Stimulated activated naive CD4-positive, alpha-beta T cell treated with Interleukin-2 at 50 U/mL for 16 hours (primary cell): ENCODE measurements around the gene SRGAP3.

Source experiments
- DNase-seq: peaks from one replicate; lab custom pipeline; 2025; lab: John Stamatoyannopoulos, UW

The SRGAP3 gene

DNA sequence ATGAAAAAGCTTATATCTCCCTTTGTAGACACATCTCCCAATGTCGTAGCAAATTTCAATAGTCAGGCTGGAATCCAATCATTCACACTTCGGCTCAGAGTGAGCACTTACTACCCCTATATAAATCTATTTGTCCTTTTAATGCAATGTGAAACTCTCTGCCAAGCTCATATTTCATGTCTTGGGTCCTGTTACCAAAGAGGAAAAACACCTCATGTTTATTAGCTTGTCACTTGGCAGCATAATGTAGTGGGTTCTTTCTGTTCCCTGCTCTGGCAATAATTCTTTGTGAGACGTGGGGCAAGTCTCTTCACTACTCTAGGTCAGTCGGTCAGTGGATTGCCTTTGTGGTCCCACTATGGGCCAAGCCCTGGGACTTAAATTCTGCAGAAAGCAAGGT, 107.1 kb downstream of the SRGAP3 start:
- DNase-seq: no peak

DNA sequence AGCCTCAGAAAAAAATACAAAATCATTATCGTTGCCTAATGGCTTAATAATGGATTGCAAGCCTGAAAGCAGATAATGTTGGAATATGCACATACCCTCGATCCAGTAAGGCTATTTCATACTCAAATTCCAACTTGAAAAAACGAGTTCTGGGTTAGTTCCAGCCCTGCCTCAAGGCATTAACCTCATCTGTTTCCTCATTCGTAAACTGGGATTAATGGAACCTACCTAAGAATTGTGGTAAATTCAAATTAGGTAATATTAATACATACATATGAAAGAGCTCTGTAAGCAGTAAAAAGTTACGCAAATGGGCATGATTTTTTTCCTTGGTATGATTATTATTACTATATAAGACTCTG, 107.5 kb downstream of the SRGAP3 start:
- no peak for DNase-seq

DNA sequence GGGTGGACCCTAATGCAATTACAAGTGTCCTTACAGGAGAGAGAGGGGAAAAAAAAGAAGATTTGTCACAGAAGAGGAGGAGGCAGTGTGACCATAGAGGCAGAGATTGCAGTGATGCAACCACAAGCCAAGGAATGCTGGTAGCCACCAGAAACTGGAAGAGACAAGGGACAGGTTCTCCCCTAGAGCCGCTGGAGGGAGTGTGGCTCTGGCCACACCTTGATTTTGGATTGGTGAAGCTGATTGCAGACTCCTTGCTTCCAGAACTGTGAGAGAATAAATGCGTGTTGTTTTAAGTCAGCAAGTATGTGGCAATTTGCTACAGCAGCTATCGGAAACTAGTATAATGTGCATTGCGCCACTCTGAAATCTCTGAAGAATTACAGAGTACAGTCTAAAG, 110.1 kb downstream of the SRGAP3 start:
- DNase-seq: no peak

DNA sequence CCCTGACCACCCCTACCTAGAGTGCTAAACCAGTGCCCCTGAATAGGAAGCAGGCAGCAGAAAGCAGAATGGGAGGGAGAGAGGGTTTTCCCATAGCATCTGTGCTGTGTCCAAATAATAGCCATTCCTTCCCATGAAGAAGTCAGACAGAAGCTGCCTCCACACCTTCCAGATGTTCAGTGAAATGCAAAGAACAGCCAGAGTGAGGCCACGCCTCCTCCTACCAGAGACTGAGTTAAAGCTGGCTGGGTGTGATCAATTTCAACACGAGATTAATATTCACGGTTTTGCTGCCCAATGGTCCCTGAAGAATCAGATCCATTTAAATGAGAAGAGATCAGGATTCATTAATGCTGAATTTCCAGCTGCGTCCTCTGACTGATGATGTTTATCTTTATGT, 111.8 kb downstream of the SRGAP3 start:
- DNase-seq: no peak

DNA sequence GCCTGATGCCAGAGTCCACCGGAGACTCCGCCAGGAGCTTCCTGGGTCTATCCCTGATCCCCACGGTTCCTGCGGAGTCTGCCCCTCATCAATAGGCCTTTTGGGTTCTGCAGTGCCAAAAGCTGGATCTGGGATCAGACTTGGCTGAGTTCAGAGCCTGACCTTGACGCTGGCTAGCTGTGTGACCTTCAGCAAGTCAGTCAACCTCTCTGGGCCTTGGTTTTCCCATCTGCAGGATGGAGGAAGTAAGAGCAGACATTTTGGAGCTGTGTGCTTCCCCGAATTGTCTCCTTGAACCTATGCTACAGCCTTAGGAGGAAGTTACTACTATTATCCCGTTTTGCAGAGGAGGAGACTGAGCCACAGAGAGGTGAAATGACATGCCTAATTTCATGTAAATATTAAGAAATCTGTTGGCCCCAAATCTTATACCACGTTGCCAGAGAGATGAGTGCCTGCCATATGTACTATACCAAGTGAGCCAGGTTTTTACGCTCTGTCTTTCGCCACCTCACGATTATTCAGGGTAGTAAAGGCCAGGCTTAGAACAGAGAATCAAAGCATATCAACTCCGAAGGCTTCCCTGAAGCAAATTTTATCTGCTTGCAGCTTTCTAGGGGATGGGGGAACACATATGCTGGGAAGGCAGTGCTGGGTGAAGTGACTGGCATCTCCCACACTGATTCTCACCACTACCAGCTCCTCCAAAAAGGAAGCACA, 112.5 kb downstream of the SRGAP3 start:
- DNase-seq: no peak

DNA sequence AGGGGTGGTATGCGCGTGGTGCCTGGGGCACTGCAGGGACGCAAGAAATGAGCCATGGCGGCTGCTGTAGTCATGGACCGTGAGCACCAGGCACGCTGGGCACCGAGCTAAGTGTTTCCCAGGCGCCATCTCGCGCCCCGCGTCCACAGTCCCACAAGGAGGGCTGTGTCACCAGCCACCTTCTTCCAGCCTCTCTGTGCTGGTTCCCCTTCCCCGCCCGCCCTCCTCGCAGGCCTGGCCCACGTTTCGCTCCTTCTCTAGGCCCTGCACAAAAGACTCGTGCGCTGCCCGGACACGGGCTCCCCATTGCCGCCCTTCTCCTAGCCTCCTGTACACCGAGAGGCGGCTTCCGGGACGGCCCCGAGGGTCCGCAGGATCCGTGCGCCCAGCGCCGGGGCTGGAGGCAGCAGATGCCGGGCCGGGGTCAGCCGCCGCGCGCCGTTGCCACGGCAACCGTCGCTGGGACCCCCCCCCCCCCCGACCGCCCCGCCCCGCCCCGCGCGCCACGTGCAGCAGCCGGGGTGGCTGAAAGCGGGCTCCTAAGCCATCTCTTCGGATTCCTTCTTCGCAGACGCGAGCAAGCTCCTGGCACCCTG, 113.4 kb downstream of the SRGAP3 start:
- DNase-seq: no peak

DNA sequence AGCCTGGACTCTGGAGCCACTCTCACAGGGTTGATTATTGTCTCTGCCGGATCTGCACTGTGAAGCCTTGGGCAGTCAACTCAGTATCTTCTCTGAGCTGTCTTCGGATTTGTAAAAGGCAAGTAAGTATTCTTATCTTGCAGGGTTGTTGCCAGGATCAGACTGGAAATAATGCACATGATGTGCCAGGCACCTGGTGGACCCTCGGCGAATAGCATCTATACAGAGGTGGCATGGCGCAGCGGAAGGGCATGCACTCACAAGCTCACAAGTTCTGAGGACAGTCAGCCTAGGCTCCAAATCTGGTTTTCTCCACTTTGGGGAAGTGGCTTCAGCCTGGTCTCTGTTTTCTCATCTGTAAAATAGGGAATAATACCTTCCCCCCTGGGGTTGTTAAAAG, 113.9 kb downstream of the SRGAP3 start:
- DNase-seq: no peak

DNA sequence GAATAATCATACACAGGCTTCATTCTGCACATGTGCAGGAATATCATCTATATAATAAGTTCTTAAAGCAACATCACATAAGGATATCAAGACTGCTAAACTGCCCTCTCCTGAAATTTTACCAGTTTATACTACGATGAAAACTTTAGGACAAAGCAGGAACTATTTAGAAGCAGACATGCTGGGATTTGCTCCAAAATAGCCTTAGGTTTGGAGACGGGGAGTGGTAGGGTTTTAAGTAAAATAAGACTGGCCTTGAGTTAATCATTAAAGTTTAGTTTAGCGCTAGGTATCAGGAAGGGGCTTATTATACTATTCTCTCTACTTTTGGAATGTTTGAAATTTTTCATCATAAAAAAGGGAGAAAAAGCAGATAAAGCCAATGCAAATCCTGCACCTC, 115.8 kb downstream of the SRGAP3 start:
- no peak for DNase-seq

DNA sequence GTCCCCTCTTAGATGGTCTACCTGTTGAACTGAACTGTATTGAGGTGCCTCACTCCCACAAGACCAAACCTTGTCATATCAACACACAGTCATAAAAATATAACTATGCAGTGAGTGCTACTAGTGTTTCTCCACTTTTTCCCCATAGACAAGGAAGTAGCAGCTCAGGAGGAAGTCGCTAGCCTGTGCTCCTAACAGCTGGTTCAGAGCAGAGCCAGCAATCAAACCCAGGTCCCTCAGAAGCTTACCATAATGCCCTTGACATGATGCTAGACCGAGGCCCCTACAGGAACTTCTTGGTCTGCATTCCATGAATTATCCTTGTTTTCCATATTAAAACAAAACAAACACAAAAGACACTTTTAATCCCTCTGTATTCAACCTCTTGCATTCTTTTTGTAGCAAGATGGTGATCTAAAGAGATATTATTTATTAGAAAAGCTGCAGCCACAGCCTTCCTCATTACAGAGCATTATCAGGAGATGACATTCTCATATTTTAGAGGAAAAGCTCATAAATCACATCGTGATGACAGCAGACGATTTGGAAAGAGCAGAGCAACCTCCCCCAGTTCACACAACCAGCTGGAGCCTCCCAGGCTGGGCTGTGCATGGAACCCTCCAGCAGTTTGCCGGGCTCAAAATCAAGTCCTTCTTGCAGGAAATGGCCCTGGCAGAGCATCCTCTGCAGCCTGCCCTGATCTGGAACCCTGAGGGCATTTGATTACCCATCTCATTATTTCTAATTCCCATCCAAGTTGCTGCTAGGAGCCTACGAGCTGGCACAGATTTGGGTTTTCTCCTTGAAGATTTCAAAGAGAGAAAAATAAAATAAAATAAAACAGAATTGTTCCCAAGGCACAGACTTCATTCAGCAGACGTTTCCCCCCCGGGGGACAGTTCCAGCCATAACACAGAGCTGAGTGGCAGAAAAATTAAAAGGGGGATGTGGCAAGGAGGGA, 118.8 kb downstream of the SRGAP3 start:
- DNase-seq: no peak

DNA sequence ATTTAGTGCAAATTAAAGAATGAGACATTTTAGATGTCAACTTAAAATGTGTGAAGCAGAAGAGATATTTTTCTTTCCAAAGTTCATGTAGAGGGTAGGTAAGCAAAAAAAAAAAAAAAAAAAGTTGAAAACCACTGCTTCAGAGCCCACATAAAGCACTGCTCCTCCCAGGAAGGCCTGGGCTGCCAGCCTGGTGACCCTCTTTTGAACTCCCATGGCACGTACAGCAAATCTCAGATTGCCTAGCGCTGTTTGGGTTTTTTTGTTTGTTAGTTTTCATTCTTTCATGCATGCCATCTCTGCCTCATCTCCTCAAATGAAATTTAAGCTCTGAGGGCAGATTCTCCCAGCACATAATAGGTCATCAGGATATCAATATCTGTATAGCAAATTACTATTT, 120.1 kb downstream of the SRGAP3 start:
- DNase-seq: no peak

DNA sequence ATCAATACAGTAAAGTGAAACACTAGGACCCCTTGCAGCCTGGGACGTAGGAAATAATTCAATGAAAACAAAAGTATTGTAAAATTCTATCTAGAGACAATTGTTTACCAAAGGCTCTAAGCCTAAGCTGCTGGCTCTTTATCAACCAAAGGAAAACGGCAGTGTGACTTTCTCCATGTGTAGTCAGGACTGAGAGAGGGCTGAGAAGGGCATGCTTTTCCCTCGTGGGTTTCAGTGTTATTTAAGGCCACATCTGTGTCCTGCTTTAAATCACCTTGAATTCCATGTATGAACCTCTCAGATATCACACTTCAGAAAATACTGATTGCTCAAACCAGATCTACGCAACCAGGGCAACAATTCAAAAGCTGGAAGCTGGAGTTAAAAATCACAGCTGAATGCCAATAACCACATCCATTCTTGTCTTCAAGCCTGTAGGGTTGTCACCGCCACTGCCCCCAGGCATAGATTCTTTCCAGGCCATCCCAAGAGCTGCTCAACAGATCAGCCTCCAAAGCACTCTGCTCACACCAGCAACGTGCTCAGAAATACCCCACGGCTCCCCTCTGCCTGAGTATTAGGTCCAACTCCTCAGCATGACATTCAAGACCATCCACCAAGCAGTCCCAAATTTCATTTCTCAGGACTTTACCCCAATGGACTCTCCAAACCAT, 124.0 kb downstream of the SRGAP3 start:
- no peak for DNase-seq

DNA sequence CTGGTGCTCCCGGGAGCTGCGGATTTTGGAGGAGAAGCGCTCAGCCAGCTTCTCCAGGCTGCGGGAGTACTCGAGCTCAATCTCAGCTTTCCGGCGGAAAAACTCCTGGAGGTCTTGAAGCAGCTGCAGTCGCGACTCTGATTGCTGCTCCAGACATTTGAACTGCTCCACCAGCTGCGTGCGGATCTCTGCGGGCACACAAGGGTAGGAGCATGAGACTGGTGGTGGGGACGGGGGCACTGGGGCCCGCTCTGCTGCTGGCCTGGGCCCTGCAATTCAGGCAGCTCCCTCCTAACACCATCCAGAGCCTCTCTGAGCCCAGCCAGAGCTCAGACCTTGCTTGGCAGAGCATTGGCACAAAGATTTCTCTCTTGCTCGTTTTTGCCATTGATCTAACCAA, 124.7 kb downstream of the SRGAP3 start:
- DNase-seq: no peak

DNA sequence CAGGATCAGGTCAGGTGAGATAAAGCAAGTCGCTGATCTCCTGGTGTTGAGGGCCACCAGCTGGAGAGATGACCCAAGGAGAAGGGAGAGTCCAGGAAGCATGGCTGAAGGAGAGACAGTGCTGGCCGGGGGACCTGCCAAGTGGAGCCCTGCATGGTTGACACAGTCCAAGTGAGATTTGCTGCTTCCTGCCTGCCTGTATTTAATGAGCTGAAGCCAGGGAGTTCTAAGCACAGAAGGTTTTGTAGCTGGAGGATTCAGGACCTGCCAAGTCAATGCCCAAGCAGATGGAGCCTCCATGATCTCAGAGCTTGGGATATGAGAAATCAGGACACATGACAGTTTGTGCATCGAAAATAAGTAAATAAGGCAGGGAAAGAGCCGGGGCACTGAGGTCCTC, 125.6 kb downstream of the SRGAP3 start:
- DNase-seq: no peak

DNA sequence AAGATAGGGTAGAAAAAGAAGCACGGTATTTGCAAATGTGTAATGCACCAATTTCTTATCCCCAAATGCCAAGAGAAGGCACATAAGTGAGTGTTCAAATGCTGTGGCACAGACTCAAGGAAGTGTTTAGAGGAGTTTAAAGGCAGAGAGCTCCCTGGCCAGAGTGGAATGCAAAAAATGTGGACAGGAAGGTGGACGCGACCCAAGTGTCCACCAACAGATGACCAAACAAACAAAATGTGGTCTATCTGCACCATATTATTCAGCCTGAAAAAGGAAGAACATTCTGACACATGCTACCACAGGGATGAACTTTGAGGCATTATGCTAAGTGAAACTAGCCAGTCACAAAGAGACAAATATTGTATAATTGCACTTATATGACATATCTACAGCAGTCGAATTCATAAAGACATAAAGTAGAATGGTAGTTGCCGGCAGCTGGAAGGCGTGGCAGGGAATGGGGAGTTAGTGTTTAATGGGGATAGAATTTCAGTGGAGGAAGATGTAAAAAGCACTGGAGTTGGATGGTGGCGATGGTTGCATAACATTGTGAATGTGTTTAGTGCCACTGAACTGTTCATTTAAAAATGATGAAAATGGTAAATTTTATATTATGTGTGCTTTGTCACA, 126.6 kb downstream of the SRGAP3 start:
- DNase-seq: no peak

DNA sequence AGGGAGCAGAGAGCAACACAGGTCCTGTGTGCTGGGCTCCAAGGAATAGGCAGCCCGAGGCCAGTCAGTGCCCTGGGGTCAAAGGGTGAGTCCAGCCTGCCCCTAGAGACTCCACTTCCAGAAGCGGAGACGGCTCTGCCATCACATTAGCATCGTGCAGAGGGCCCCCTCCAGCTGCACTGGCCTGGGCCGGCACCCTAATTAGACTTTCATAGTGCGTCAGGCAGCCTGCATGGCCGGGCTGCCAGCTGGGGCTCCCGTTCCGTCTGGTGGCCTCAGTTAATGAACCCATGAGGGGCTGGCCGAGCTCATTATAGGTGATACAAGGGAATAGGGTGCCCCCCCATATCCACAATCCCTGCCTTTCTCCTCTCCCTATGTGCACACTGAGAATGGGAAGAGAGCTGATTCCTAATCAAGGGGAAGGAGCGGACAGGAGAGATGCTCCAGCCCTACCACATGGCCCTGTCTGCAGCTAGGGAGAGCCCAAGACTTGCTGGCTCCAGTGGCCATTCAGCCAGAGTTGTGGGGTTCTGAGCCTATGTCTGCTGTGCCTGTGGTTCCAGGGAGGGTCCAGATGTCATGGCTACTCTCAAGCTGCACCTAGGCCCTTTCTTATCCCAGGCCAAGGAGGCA, 128.0 kb downstream of the SRGAP3 start:
- no peak for DNase-seq

DNA sequence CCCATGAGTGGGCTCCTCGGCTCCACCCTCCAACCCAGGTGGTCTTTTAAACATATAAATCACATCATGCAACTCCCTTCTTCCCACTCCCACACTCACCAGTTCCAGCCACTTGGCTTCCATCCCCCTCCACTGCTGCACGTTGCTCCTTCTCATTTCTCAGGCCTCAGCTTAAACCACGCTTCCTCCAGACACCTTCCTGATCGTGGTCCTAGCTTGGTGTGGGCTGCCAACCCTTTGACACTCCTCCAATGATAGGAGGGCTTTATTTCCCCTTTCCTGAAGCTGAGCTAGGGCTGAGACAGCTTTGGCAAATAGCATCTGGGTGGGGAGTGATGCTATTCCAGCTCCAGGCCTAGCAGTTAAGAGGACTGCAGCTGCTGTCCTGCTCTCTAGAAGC, 130.1 kb downstream of the SRGAP3 start:
- DNase-seq: no peak

DNA sequence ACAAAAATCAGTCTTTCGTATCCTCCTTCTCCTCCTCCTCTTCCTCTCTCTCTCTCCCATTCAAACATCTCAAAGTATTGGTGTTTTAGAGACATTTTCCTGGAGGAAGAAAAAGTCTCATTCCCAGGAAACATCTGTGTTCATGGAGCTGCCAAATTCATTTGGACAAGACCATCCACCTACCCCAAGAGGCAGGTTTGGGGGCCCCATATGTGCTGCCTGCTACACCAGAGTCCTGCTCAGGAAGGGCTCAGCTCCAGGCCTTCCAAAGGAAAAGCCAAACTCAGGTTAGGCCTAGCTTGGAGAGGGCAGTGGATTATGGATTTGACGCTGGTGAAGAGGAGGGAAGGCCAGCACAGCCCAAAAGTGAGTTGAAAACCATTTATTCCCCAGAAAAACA, 131.2 kb downstream of the SRGAP3 start:
- DNase-seq: no peak

DNA sequence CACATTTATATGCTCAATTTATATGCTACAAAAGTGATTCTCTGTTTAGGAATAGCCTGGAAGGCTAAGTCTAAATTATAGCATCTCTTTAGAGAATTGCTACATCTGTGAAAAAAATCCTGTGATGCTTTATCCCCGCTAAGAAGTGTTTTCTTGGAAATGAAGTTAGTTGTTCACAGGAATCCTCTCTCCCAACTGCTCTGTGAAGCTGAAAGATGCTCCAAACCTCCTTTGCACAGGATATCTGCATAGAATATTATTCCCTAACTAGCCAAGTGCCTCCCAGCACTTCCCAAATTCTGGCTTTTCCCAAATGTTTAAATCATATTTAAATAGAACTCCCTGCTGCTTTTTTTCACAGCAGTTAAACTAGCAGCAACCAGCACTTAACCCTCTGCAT, 132.2 kb downstream of the SRGAP3 start:
- DNase-seq: no peak

DNA sequence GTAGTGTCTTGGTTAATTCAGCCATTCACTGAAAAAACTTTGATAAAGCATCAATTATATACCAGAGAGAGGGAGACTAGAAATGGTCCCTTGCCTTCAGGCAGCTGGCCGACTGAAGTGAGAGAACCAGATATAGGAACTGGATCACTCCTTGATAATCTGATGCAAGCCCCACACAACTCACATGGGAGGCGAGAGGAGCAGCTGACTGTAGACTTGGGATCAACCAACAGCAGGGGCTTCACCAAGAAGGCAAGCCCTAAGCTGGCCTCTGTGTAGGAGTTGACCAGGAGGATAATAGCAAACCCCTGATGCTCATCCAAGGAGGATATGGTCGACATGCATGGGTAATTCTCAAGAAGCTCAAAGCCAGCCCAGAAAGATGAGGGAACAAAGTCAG, 133.1 kb downstream of the SRGAP3 start:
- no peak for DNase-seq

DNA sequence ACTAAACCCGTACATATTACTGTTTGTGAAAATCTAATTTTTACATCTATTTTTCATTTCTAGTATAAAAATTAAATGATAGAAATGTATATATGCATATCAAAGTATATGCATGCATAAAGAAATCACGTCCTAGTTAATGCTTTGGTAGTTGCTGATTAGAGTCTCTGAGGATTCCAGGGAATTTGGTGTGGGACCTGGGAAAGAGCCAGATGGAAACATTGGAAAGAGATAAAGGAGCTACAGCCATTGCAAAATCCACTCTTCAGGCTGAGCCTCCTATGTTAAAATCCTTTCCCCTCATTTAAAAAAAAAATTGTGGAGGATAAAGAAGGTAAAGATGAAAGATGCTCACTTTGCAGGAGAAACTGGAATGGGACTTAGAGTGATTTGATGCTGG, 134.1 kb downstream of the SRGAP3 start:
- DNase-seq: no peak

DNA sequence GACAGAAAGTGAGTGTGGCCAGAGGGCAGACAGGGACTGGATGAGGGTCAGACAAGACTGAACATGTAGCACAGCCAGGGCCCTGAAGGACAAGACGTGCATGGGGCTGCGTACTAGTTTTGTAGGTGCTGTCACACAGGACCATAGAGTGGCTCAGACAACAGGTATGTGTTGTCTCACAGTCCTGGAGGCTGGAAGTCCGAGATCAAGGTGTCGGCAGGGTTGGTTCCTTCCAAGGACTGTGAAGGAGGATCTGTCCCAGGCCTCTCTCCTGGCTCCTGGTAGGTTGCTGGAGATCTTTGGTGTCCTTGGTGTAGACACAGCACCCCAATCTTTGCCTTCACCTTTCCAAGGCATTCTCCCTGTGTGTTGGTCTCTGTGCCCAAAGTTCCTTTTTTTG, 136.4 kb downstream of the SRGAP3 start:
- no peak for DNase-seq

DNA sequence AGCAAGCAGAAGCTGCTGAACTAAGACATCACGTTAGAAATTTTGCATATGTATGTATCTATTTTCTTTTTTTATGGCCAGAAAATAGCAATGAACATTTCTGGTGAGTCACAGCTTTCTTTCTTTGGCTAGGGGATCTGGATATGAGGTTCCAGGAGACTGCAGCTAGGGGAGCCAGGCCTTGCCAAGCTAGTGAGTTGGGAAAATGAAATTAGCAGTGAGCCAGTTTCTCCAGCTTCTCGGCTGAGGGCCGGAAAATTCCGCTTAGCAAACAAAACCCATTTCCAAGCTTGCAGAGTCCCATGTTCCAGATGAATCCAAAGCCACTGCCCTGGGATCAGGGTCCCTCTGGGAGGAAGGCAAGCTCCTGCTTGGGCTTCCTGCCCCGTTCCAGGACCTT, 137.6 kb downstream of the SRGAP3 start:
- no peak for DNase-seq
